Fibroblast of lung (primary cell): ENCODE data around the gene TGFB2. TPM values are rescaled to one million over a fixed set of nuclear protein-coding genes. Genes with fewer than 3 reads are reported as not detected.
"Not testable (repeated sequence)": the region's sequence is repeated elsewhere in the genome, so short reads cannot be mapped to it uniquely, and the experiment has no call there.

Experiments
- DNase-seq, 2 donors: peaks; one replicate each; pipeline versions ENCODE4 v3.0.0 to v3.0.0-alpha.2; 2010; ENCODE audit warnings: low read depth in 2 of 2
- H2AFZ ChIP-seq: 2 replicates; pipeline ENCODE4 v1.5.1; 2012; ENCODE audit warnings: low read length, control low read depth, inconsistent platforms
- H3K27ac ChIP-seq: 2 replicates; pipeline ENCODE4 v1.5.1; 2011; ENCODE audit warnings: low read length, control low read depth; ENCODE audit not compliant: insufficient read depth
- H3K27me3 ChIP-seq: 2 replicates; pipeline ENCODE4 v1.5.1; 2011; ENCODE audit warnings: mild to moderate bottlenecking, low read length; ENCODE audit not compliant: control insufficient read depth, insufficient read depth
- H3K36me3 ChIP-seq: 2 replicates; pipeline ENCODE4 v1.5.1; 2011; ENCODE audit warnings: low read length; ENCODE audit not compliant: control insufficient read depth, insufficient read depth
- H3K4me1 ChIP-seq: 2 replicates; pipeline ENCODE4 v1.5.1; 2011; ENCODE audit warnings: low read length; ENCODE audit not compliant: control insufficient read depth, insufficient read depth; ENCODE audit errors: extremely low read depth
- H3K4me2 ChIP-seq: 2 replicates; pipeline ENCODE4 v1.5.1; 2011; ENCODE audit warnings: low read length, control low read depth; ENCODE audit not compliant: insufficient read depth; ENCODE audit errors: extremely low read depth
- H3K4me3 ChIP-seq, 4 experiments: fragments of 200-600 bp in 1 of 4; sonication (generic) in 1 of 4; replicated peaks in 1 of 4; 2 replicates each; pipeline ENCODE4 v1.5.1; 2011 to 2016; ENCODE audit warnings: low read length in 4 of 4, low read depth in 3 of 4, mild to moderate bottlenecking in 3 of 4, control low read depth in 2 of 4, inconsistent platforms in 1 of 4, mixed read lengths in 1 of 4; ENCODE audit not compliant: insufficient read depth in 1 of 4; ENCODE audit errors: control extremely low read depth in 1 of 4
- H3K79me2 ChIP-seq: 2 replicates; pipeline ENCODE4 v1.5.1; 2012; ENCODE audit warnings: mild to moderate bottlenecking, low read length, inconsistent platforms; ENCODE audit not compliant: control insufficient read depth, insufficient read depth
- H3K9ac ChIP-seq: 2 replicates; pipeline ENCODE4 v1.5.1; 2011; ENCODE audit warnings: mild to moderate bottlenecking, low read length, control low read depth; ENCODE audit not compliant: insufficient read depth
- H3K9me3 ChIP-seq: 2 replicates; pipeline ENCODE4 v1.5.1; 2012; ENCODE audit warnings: low read depth, low read length; ENCODE audit not compliant: control insufficient read depth, insufficient read depth
- H4K20me1 ChIP-seq: 2 replicates; pipeline ENCODE4 v1.5.1; 2011; ENCODE audit warnings: low read length; ENCODE audit not compliant: control insufficient read depth, insufficient read depth; ENCODE audit errors: extremely low read depth
- EZH2 ChIP-seq: IDR thresholded peaks from 2 replicates; pipeline ENCODE4 v1.5.1; 2012; ENCODE audit warnings: low read length, control low read depth, mild to moderate bottlenecking; ENCODE audit errors: missing control alignments
- polyA plus RNA-seq, 2 donors: library from polyadenylated mRNA; depleted of rRNA in 1 of 2; stranded (reverse) in 1 of 2; unstranded in 1 of 2; fragments of >200 nt; gene quantifications; 2 replicates each; pipeline ENCODE4 v1.2.1, GENCODE V29; 2011 to 2012; ENCODE audit warnings: missing spikeins in 1 of 2
- total RNA-seq: library from RNA; depleted of rRNA; stranded (reverse); fragments of >200 nt; gene quantifications from 2 replicates; pipeline ENCODE4 v1.2.1, GENCODE V29; 2014
- TF ChIP-seq, protein P1 (sequence below), 2 donors: IDR thresholded peaks in 1 of 2; conservative IDR thresholded peaks in 1 of 2; 1 replicate in 1 of 2; 2 replicates in 1 of 2; pipeline ENCODE4 v1.5.1; 2011 to 2012; ENCODE audit warnings: low read length in 2 of 2, control low read depth in 1 of 2, inconsistent platforms in 1 of 2, low read depth in 1 of 2, mild to moderate bottlenecking in 1 of 2

TGFB2 gene
- total and polyA plus RNA-seq, 2 donors (not counting 1 experiment from before 2014, with no cell fraction given), result 13.9 to 29.1 TPM

DNA sequence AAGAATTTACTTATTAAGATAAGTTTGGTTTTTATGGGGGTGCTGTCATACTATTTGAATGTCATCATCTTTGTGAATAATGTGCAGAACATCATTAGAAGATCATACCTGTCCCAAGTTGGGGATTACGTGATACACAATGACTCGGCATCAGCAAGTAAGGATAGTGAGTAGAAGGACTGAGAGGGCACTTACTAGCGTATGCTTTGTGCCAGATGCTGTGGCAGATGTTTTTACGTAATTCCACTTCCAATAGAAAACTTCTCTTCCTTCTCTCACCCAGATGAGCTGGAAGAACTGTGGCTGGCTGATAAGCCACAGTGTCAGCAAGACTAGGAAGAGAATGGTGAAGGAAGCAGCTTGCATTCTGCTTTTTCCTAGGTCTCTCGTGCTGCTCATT lies 28.1 kb upstream of the TGFB2 start:
- H3K4me1 ChIP-seq, result no peaks in the 10 kb centered on the region
- no peaks in the 10 kb centered on the region for H3K9me3 ChIP-seq
- no peak overlapping the region for H3K4me2 ChIP-seq
- no peak overlapping the region for H3K4me3 ChIP-seq
- no peaks in the 10 kb centered on the region for H3K36me3 ChIP-seq
- no peak overlapping the region for H3K27ac ChIP-seq
- H3K79me2 ChIP-seq, result no peaks in the 10 kb centered on the region
- H2AFZ ChIP-seq, result no peak overlapping the region
- no peak overlapping the region for H3K9ac ChIP-seq
- TF ChIP-seq EZH2, result no peak
- DNase-seq, result no peak
- H4K20me1 ChIP-seq, result no peaks in the 10 kb centered on the region
- H3K27me3 ChIP-seq, result no peaks in the 10 kb centered on the region

DNA sequence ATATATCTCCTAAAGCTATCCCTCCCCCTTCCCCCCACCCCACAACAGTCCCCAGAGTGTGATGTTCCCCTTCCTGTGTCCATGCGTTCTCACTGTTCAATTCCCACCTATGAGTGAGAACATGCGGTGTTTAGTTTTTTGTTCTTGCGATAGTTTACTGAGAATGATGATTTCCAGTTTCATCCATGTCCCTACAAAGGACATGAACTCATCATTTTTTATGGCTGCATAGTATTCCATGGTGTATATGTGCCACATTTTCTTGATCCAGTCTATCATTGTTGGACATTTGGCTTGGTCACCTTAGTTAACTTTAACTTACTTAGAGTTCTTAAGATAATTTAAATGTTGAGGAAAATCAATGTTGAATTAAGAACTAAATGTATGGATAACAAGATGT lies 25.0 kb upstream of the TGFB2 start:
- not testable (repeated sequence) for H3K9ac ChIP-seq, DNase-seq

DNA sequence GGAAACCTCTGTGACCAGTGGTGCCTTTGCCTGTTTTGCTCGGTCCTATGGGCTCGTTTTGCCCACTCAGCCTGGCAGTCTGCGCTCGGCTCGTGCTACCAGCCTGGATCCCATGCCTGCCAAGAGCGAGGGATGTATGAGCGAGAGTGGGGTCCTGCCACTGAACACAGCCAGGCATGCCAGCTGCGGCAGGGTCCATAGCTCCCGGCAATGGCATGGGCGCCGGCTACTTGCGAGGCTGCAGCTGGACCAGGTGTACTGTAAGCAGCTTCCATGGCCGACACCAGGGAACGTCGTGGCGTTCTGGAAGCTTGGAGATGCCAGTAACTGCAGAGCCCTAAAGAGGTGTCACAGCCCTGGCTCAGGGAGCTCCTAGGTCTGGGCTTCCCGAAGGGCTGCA lies 22.4 kb upstream of the TGFB2 start:
- Histone ChIP-seq H3K27me3 (no peaks in the 10 kb centered on the region), H3K9me3 (no peaks in the 10 kb centered on the region), H3K4me3 (no peak overlapping the region), H3K79me2 (no peaks in the 10 kb centered on the region), H3K9ac (no peak overlapping the region), H3K36me3 (peaks cover 11% of the 10 kb centered on the region), H2AFZ (no peak overlapping the region), H3K27ac (no peak overlapping the region), H3K4me2 (no peak overlapping the region), H4K20me1 (no peaks in the 10 kb centered on the region), H3K4me1 (no peaks in the 10 kb centered on the region)
- DNase-seq, result no peak
- TF ChIP-seq EZH2, result no peak
- TF ChIP-seq, protein P1, sequence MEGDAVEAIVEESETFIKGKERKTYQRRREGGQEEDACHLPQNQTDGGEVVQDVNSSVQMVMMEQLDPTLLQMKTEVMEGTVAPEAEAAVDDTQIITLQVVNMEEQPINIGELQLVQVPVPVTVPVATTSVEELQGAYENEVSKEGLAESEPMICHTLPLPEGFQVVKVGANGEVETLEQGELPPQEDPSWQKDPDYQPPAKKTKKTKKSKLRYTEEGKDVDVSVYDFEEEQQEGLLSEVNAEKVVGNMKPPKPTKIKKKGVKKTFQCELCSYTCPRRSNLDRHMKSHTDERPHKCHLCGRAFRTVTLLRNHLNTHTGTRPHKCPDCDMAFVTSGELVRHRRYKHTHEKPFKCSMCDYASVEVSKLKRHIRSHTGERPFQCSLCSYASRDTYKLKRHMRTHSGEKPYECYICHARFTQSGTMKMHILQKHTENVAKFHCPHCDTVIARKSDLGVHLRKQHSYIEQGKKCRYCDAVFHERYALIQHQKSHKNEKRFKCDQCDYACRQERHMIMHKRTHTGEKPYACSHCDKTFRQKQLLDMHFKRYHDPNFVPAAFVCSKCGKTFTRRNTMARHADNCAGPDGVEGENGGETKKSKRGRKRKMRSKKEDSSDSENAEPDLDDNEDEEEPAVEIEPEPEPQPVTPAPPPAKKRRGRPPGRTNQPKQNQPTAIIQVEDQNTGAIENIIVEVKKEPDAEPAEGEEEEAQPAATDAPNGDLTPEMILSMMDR (conservative IDR thresholded peaks at IDR 0.05 in 1 of 2, IDR thresholded peaks at IDR 0.05 in 1 of 2; ENCODE audit: low read depth in 1 of 2, low read length in 2 of 2), result no peak

More for the DNA sequence above, 25.0 kb upstream of the TGFB2 start:
- H3K36me3 ChIP-seq, result peaks cover 11% of the 10 kb centered on the region
- H3K27ac ChIP-seq, H2AFZ ChIP-seq, H3K27me3 ChIP-seq, H3K4me2 ChIP-seq, H4K20me1 ChIP-seq, H3K4me1 ChIP-seq, H3K79me2 ChIP-seq, H3K4me3 ChIP-seq, H3K9me3 ChIP-seq: not testable (repeated sequence)

DNA sequence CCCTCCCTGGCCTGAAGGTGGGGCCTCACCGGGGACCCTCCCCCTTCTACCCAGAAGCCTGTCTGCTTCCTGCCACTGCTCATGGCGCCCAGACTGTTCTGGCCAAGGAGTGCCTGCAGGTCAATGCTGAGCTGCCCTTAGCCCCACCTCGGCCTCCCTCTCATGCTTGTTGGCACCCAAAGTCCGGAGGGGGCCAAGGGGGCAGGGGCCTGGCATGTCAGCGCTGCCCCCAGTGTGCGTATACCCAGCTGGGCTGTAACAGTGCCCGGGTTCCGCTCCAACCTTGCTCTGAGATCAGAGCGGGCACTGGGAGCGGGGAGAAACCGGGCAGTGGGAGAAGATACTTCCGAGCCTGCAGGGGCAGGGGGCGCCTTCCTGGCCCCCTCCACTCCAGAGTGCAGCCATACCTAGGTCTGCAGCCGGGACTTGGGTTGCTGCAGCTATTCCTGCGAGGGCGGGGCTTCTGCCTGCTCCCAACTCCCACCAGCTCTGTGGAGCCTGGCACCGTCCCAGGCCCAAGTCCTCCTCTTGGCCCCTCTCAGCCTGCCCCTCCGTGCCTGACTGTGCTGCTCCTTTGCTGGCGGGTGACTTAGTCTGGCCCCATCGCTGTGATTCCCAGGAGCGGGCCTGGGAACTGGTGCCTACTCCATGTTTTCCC lies 21.4 kb upstream of the TGFB2 start:
- Histone ChIP-seq H3K9ac (no peak overlapping the region), H3K4me1 (no peaks in the 10 kb centered on the region), H3K27ac (no peak overlapping the region), H3K36me3 (peaks cover 11% of the 10 kb centered on the region), H2AFZ (no peak overlapping the region), H4K20me1 (no peaks in the 10 kb centered on the region), H3K79me2 (no peaks in the 10 kb centered on the region), H3K4me2 (no peak overlapping the region), H3K9me3 (no peaks in the 10 kb centered on the region), H3K4me3 (no peak overlapping the region), H3K27me3 (no peaks in the 10 kb centered on the region)
- no peak for DNase-seq
- TF ChIP-seq EZH2, result no peak
- TF ChIP-seq, protein P1 (conservative IDR thresholded peaks at IDR 0.05 in 1 of 2, IDR thresholded peaks at IDR 0.05 in 1 of 2; ENCODE audit: low read depth in 1 of 2, low read length in 2 of 2), result no peak
